ENCODE results near the gene FRMD4A. TPM values are rescaled to one million over a fixed set of nuclear protein-coding genes. Genes with fewer than 3 reads are reported as not detected.

FRMD4A gene
- total RNA-seq, 2 donors from 2014 or later: 18.9 to 46.1 TPM

DNA sequence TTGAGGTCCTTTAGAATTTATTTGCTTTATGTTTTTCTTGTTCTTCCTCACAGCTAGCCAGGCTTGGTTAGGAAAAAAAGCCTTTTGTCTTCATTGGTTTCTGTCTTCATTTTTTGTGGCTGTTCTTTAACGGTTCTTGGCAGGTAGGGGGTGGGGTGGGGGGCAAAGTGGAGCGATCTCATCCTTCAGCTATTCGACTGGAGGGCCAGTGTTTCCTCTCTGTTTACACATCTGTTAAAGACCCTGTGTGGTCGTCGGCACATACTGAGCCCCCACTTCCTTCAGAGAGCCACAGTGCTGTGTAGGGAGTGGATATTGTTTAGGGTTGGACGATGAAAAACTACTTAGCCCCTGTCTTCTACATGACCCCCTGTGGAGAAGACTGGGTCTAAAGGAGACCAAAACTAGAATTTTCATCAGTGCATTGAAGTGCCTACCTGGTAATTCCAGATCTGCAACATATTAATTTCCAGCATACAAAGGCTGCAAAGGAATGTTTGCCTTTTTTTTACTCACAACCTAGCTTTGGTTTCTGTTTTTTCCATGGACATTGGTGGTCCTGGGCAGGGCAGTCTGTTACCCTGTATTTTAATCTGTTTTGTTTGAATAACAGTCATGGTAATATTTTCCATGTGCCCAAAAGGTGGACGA is 714.9 kb downstream of the FRMD4A start:
- no peak for ATAC-seq
- 50 to 75% methylated on average over 7 of the region's 7 CpGs for WGBS, 2 donors
- DNase-seq: no peak
- no peak overlapping the region for H3K27ac ChIP-seq
- no peak overlapping the region for H3K4me3 ChIP-seq
- intact Hi-C loops (cut with DNase I): no loop called here
- H3K27me3 ChIP-seq: no peaks in the 10 kb centered on the region
- peaks cover 0 to 9% of the 10 kb centered on the region in 2 donors for H3K36me3 ChIP-seq (replicated peaks in 1 of 2; ENCODE audit: insufficient read depth in 1 of 2, low read depth in 2 of 2)
- H3K9me3 ChIP-seq: no peaks in the 10 kb centered on the region
- peaks cover 6% of the 10 kb centered on the region for H3K4me1 ChIP-seq
- TF ChIP-seq, protein P1, sequence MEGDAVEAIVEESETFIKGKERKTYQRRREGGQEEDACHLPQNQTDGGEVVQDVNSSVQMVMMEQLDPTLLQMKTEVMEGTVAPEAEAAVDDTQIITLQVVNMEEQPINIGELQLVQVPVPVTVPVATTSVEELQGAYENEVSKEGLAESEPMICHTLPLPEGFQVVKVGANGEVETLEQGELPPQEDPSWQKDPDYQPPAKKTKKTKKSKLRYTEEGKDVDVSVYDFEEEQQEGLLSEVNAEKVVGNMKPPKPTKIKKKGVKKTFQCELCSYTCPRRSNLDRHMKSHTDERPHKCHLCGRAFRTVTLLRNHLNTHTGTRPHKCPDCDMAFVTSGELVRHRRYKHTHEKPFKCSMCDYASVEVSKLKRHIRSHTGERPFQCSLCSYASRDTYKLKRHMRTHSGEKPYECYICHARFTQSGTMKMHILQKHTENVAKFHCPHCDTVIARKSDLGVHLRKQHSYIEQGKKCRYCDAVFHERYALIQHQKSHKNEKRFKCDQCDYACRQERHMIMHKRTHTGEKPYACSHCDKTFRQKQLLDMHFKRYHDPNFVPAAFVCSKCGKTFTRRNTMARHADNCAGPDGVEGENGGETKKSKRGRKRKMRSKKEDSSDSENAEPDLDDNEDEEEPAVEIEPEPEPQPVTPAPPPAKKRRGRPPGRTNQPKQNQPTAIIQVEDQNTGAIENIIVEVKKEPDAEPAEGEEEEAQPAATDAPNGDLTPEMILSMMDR (IDR thresholded peaks at IDR 0.05): no peak
- TF ChIP-seq POLR2A (IDR thresholded peaks at IDR 0.05): no peak

DNA sequence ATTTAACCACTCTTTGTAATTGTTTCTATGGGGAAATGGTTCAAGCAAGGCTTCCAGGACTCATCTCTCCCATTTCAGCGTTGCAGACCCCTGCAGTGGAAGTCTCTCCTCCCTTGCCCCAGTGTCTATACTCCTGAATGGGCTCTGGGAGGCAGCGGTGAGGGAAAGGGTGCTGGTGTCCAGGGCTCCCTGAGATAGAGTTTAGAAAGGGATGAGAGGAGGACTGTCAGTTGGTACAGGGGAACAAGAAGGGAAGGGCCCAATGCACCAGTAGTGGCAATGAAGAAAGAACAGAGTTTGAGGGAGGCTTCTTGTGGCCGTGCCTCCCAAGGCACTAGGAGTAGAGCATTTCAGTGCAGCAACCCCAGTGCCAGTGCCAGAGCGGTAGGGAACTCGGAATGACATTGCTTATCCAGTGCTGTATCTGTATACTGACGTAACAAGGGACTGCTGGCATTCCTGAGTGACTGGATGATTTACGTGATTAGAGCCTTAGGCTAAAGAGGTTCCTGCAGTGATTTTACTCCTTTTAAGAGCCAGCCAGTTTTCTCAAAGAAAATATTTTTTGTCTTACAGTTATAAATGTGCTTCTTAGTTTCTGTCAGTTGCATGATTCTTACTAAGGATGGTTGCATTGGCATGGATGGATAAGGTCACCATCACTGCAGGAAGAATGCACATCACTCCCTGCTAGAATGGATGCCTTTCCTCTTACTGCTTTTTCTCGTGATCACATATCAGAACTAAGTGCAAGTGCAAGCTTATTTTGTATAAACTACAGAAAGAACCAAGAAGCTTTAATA is 716.0 kb downstream of the FRMD4A start:
- TF ChIP-seq, protein P1 (IDR thresholded peaks at IDR 0.05): no peak
- no peak for TF ChIP-seq POLR2A (IDR thresholded peaks at IDR 0.05)
- ATAC-seq: peak; percentile 42
- peaks cover 0 to 14% of the 10 kb centered on the region in 2 donors for H3K36me3 ChIP-seq (replicated peaks in 1 of 2; ENCODE audit: insufficient read depth in 1 of 2, low read depth in 2 of 2)
- H3K4me3 ChIP-seq: no peak overlapping the region
- H3K27ac ChIP-seq: no peak overlapping the region
- DNase-seq: peak in 1 of 4 donors; percentile 14
- no peaks in the 10 kb centered on the region for H3K27me3 ChIP-seq
- peaks cover 6% of the 10 kb centered on the region for H3K4me1 ChIP-seq
- 76 to 81% methylated on average over 8 of the region's 8 CpGs for WGBS, 2 donors
- intact Hi-C loops (cut with DNase I): no loop called here
- no peaks in the 10 kb centered on the region for H3K9me3 ChIP-seq

DNA sequence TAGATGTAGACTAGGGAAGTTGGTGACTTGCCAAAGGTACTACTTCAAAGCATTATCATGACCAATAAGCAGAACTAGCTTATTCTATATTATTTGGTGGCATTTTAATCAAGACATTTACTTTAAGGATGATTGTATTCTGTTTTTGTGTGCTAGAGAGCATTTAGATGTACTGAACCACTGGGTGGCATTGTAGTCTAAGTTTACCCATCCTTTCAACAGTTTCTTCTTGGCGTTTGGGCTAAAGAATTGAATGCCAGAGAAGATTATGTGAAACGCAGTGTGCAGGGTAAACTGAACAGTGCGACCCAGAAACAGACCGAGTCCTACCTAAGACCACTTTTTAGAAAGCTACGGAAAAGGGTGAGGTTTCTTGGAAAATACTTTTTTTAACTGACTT is 717.2 kb downstream of the FRMD4A start:
- TF ChIP-seq POLR2A (IDR thresholded peaks at IDR 0.05): no peak
- TF ChIP-seq, protein P1 (IDR thresholded peaks at IDR 0.05): peak in 4 of 7 experiments; percentile 17 to 33 (median 30)
- Histone ChIP-seq H3K27me3 (no peaks in the 10 kb centered on the region), H3K9me3 (no peaks in the 10 kb centered on the region), H3K27ac (no peak overlapping the region), H3K4me1 (peaks cover 6% of the 10 kb centered on the region), H3K4me3 (no peak overlapping the region), H3K36me3 (replicated peaks in 1 of 2; ENCODE audit: insufficient read depth in 1 of 2, low read depth in 2 of 2) (peaks cover 0 to 14% of the 10 kb centered on the region in 2 donors)
- intact Hi-C loops (cut with DNase I): no loop called here
- WGBS, 2 donors: 49 to 54% methylated on average over 5 of the region's 5 CpGs
- ATAC-seq (no peak), DNase-seq (no peak)

DNA sequence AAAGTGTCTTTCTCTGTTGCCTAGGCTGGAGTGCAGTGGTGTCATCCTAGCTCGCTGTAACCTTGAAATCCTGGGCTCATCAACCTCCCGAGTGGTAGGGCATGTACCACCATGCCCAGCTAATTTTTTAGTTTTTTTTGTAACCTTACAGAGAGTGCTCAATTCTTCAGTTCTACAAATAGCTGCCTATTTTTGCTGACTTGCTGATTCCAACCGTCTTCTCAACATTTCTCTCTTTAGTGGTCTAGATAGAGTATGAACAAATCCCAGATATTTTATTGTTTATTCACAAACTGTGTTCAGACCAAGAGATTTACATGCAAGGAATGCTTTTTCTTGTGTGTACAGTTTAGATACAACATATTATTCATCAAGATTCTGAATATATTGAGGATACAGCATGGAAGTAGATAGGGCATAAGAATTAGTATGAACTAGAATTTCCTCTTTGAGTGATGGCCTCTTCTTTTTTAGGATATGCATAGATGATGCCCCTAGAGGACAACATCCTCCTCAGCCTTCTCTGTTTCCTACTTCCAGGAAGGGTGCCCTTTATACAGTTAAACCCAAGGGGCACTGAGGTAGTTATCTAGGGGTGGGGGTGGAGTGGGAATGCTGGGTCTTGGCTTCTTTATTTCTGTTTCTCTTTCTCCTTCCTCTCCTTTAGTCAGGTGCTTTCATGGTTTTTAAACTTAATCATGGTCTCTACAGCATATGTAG is 717.9 kb downstream of the FRMD4A start:
- H3K36me3 ChIP-seq (replicated peaks in 1 of 2; ENCODE audit: insufficient read depth in 1 of 2, low read depth in 2 of 2): peaks cover 0 to 14% of the 10 kb centered on the region in 2 donors
- 88 to 89% methylated on average over 3 of the region's 3 CpGs for WGBS, 2 donors
- ATAC-seq (no peak), DNase-seq (no peak)
- H3K27me3 ChIP-seq: no peaks in the 10 kb centered on the region
- no peak for TF ChIP-seq POLR2A (IDR thresholded peaks at IDR 0.05)
- TF ChIP-seq, protein P1 (IDR thresholded peaks at IDR 0.05): no peak
- H3K9me3 ChIP-seq: no peaks in the 10 kb centered on the region
- peaks cover 6% of the 10 kb centered on the region for H3K4me1 ChIP-seq
- no peak overlapping the region for H3K4me3 ChIP-seq
- no peak overlapping the region for H3K27ac ChIP-seq
- intact Hi-C loops (cut with DNase I): no loop called here
